ENCODE data around the gene ZFPM1.

Gene ZFPM1

DNA sequence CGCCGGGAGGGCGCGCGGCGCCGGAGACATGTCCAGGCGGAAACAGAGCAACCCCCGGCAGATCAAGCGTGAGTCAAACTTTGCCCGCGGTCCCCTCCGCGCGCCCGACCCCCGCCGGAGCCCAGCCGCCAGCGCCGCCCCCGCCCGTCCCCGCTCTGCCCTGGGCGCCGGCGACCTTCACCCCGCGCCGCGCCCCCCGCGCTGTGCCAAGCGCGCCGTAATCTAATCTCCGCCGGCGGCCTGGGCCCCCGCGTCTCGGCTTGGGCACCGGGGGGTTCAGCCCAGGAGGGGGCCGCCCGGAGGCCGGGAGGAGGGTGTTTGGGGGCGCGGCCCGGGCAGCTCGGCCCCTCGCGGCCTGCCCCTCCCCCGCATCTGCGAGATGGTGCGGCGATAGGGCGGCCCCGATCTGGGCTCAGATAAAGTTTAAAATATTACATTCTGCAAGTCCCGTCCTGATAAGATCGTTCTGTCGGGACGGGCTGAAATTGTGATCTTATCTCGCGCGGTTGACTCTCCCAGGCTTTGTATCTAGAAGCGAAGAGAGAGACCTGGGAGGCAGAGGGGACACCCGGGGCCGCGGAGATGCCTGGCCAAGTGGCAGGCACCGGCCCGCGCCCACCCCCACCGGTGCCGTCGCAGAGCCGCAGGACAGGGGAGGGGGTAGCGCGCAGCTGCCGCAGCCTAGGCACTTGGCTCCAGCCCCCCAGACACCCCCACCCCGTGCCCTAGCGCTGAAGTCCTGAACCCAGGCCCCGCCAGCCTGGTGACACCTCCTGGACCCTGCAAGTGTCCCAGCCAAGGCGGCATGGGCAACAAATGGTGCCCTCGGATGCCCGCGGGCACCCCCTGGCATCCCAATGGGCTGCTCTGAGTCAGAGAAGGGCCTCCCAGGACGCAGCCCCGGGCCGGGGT is 787 bp downstream of the ZFPM1 start:
- Histone ChIP-seq H2AFZ (ENCODE audit: low read depth, low read length) (no peak overlapping the region), H3K36me3 (ENCODE audit: insufficient read depth, low read length) (no peaks in the 10 kb centered on the region), H3K27me3 (ENCODE audit: insufficient read depth, low read length) (peaks cover 19% of the 10 kb centered on the region), H3K4me3 (ENCODE audit: low read length) (peak overlapping the region; percentile 60), H3K4me1 (ENCODE audit: insufficient read depth, low read length) (peaks cover 23% of the 10 kb centered on the region), H3K9me3 (ENCODE audit: low read length) (no peaks in the 10 kb centered on the region)

DNA sequence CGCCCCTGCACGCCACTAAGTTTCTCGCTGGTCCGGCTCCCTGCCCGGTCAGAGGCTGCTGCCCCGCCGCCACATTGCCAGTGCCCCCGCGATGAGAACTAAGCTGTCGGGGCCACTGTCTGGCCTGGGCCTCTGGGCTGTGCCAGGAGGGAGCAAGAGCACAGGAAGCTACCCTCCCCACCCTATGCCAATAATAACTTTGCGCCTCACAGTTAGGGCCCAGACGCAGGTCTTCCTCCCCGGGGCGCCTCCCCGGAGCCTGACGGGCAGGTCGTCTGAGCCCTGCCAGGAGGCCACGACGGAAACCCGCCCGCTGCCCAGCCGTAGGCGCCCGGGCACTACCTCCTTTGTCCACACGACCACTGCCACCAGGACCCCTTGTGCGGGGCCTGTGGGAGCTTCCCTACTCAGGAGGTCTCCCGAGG is 1.5 kb downstream of the ZFPM1 start:
- Histone ChIP-seq H3K4me3 (ENCODE audit: low read length) (peak overlapping the region; percentile 60), H3K4me1 (ENCODE audit: insufficient read depth, low read length) (peaks cover 23% of the 10 kb centered on the region), H2AFZ (ENCODE audit: low read depth, low read length) (no peak overlapping the region), H3K36me3 (ENCODE audit: insufficient read depth, low read length) (no peaks in the 10 kb centered on the region), H3K27me3 (ENCODE audit: insufficient read depth, low read length) (peaks cover 14% of the 10 kb centered on the region), H3K9me3 (ENCODE audit: low read length) (no peaks in the 10 kb centered on the region)

DNA sequence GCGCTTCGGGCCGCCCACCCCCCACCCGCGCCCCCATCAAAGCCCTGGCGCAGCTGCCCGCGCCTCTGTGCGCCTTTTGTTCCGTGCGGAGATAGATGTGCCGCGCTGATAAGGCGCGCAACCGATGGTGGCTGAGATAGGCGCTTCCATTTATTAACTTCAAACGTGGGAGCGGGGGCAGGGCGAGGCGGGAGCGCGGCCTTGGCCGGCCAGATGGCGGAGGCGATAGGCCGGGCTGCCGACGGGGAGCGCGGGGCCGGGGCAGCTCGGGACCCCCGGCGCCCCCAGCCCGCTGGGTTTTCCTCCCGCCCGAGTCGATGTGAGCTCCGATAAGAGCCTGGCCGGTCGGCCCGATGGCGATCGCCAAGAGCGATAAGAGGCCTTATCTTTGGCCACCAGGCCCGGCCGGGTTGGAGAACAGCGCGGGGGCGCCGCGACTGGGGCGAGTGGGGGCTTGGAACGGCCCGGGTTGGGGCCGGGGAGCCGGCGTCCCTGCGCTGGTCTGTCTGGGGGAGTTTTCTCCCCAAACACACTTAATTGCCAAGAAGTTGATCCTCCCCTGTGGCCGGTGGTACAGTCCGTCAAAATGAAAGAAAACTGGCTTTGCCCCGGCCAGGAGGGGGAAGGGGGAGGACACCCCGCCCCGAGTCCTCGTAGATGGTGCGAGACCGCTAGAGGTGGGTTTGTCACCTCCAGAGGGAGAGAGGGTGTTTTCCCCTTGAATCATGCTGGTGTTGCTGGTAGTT is 2.7 kb downstream of the ZFPM1 start:
- Histone ChIP-seq H3K9me3 (ENCODE audit: low read length) (no peaks in the 10 kb centered on the region), H3K4me1 (ENCODE audit: insufficient read depth, low read length) (peaks cover 23% of the 10 kb centered on the region), H3K27me3 (ENCODE audit: insufficient read depth, low read length) (peaks cover 5% of the 10 kb centered on the region), H2AFZ (ENCODE audit: low read depth, low read length) (peak overlapping the region; percentile 68), H3K4me3 (ENCODE audit: low read length) (peak overlapping the region; percentile 60), H3K36me3 (ENCODE audit: insufficient read depth, low read length) (no peaks in the 10 kb centered on the region)

DNA sequence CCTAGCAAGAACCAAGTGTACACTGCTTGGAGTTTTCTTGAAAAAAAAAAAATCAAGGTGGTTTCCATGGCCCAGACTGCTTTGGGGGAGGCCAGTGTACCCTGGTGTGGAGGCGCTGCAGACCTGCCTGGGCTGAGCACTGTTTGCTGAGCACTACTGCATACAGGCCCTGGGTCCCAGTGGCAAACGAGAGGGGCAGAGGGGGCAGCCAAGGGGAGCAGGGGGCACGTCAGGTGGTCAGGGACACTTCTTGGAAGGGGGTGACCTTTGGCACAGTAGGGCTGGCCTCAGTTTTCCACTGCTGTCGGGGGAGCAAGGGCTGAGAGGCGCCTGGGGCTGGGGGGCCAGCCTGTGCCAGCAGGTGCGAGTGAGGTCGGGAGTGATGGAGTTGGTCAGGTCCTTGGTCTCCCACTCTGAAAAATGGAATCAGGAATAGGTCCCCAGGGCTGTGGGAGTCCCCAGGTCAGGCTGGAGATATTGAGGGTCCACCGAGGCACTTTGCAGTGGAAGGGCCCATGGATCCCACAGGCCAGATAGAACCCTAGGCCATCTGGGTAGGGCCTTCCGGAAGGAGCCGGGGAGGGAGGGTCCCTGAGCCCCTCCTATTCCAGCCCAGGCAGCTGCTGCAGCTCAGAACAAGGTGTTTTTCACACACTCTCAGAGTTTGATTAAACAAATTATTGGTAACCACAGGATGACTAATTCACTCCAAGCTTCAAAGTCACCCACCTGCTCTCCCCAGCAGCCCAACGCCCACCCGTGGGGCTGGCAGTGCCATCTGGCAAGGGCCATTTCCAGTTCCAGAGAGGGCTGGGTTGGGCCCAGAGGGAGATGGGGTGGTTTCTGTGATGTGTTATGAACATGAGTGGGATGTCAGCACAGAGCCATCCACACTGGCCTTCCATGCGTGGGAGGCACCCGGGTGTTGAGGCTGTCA is 3.5 kb downstream of the ZFPM1 start:
- peak overlapping the region; percentile 68 for H2AFZ ChIP-seq (ENCODE audit: low read depth, low read length)
- no peaks in the 10 kb centered on the region for H3K27me3 ChIP-seq (ENCODE audit: insufficient read depth, low read length)
- no peaks in the 10 kb centered on the region for H3K36me3 ChIP-seq (ENCODE audit: insufficient read depth, low read length)
- peak overlapping the region; percentile 60 for H3K4me3 ChIP-seq (ENCODE audit: low read length)
- H3K4me1 ChIP-seq (ENCODE audit: insufficient read depth, low read length), result peaks cover 25% of the 10 kb centered on the region
- no peaks in the 10 kb centered on the region for H3K9me3 ChIP-seq (ENCODE audit: low read length)

DNA sequence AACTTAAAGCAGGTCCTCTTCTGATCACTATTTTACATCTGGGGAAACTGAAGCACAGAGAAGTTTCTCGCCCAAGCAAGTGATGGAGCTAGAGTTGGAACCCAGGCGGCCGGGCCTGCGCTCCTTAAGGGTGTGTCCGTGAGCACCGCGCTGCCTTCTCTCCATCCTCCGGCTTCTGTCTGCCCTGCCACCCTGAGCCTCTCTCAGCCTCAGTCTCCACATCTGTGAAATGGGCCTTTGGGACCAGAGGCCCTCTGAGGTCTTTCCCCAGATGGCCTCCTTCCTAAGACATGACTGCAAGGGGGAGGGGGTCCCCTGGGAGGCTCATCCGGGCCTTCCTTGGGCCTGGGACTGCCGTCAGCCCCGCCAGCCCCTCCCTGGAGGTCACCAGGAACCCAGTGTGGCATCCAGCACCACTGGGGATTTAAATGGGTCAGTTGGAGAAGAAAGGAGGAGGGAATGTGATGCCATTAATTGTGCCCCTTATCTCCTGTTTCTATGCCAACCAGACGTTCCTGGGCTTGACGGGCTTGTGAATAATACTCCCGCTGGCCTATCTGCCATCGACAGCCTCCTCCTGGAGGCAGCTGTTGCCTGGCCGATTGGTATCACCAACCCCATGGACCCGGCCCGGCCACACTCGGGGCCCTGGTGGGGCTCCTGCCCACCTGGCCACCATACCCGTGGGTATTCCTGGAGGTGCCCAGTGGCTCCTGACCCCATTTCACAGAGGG is 5.1 kb downstream of the ZFPM1 start:
- no peak overlapping the region for H3K4me3 ChIP-seq (ENCODE audit: low read length)
- H3K9me3 ChIP-seq (ENCODE audit: low read length), result no peaks in the 10 kb centered on the region
- no peak overlapping the region for H2AFZ ChIP-seq (ENCODE audit: low read depth, low read length)
- peaks cover 22% of the 10 kb centered on the region for H3K4me1 ChIP-seq (ENCODE audit: insufficient read depth, low read length)
- no peaks in the 10 kb centered on the region for H3K36me3 ChIP-seq (ENCODE audit: insufficient read depth, low read length)
- no peaks in the 10 kb centered on the region for H3K27me3 ChIP-seq (ENCODE audit: insufficient read depth, low read length)

DNA sequence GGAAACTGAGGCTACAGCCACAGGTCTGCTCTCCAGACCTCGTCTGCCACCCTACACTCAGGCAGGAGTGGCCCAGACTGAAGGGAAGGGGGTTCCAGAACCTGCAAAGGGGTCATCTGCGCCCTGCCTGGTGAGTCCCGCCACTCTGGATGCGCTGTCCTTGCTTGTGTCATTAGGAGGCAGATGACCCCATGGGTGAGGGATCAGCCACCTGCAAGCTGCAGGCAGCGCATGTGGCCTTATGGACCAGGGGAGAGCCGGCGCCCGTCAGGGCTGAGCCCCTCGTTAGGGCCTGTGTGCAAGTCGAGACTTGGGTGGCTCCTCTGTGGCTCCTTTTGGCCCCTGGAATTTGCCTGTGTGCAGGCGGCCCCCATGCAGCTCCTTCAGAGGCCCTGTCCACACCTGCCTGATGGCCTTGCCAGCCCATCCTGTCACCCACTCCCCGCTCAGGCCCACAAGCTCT is 5.7 kb downstream of the ZFPM1 start:
- H3K36me3 ChIP-seq (ENCODE audit: insufficient read depth, low read length), result no peaks in the 10 kb centered on the region
- H3K9me3 ChIP-seq (ENCODE audit: low read length), result no peaks in the 10 kb centered on the region
- H3K4me1 ChIP-seq (ENCODE audit: insufficient read depth, low read length), result peaks cover 22% of the 10 kb centered on the region

DNA sequence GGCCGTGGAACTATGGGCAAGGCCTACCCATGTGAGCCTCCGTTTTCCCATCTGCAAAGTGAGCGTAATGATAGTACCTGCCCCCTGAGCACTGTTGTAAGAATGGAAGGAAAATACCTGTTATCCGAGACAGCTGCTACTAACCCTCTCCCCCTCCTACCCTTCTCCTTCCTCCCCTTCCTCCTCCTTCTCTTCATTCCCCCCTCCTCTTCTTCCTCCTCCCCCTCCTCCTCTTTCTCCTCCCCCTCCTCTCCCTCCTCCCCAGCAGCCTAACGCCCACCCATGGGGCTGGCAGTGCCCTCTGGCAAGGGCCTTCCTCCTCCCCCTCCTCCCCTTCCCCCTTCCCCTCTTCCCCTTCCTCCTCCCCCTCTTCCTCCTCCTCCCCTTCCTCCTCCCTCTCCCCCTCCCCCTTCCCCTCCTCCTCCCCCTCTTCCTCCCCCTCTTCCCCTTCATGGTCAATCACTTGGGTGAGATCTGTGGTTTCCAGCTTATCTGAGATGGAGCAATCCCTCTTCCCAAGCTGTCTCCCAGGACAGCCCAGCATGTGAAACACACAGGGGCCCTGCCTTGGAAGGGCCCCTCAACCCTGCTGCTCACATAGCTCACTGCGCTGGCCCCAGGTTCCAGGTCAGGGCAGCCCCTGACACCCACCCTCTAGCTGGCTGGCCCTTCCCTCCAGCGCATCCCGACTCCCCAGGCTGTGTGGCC is 6.4 kb downstream of the ZFPM1 start:
- Histone ChIP-seq H3K36me3 (ENCODE audit: insufficient read depth, low read length) (no peaks in the 10 kb centered on the region), H3K4me1 (ENCODE audit: insufficient read depth, low read length) (peaks cover 18% of the 10 kb centered on the region)

More for the DNA sequence above, 5.7 kb downstream of the ZFPM1 start:
- Histone ChIP-seq H3K27me3 (ENCODE audit: insufficient read depth, low read length) (no peaks in the 10 kb centered on the region), H2AFZ (ENCODE audit: low read depth, low read length) (no peak overlapping the region), H3K4me3 (ENCODE audit: low read length) (no peak overlapping the region)

DNA sequence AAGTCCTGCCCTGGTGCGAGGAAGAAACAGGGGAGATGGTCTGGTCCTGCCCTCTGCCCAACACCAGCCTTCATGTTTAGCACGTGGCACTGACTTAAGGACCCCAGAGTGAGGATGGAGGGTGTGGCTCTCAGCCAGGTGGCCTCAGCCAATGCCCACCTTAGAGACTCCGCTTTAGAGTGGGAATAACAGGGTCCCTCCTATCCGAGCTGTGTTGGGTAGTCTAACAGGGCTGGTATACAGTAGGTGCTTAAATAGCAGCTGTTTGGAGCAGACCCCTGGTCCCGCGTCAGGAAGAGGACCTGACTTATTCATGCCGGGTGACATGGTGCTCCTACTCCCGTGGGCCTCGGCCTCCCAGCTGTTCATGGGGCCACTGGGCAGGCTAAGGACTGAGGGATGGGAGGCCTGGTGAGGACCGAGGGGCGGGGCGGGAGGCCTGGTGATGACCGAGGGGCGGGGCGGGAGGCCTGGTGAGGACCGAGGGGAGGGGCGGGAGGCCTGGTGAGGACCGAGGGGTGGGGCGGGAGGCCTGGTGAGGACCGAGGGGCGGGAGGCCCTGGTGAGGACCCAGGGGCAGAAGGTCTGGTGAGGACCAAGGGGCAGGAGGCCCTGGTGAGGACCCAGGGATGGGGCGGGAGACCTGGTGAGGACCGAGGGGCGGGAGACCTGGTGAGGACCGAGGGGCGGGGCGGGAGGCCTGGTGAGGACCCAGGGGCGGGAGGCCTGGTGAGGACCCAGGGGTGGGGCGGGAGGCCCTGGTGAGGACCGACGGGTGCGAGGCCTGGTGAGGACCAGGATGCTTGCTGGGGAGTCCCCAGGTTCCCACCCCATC is 7.6 kb downstream of the ZFPM1 start:
- no peak overlapping the region for H3K4me3 ChIP-seq (ENCODE audit: low read length)
- no peaks in the 10 kb centered on the region for H3K36me3 ChIP-seq (ENCODE audit: insufficient read depth, low read length)
- H3K27me3 ChIP-seq (ENCODE audit: insufficient read depth, low read length), result no peaks in the 10 kb centered on the region
- H3K4me1 ChIP-seq (ENCODE audit: insufficient read depth, low read length), result peaks cover 11% of the 10 kb centered on the region
- no peaks in the 10 kb centered on the region for H3K9me3 ChIP-seq (ENCODE audit: low read length)
- H2AFZ ChIP-seq (ENCODE audit: low read depth, low read length), result no peak overlapping the region

More for the DNA sequence above, 6.4 kb downstream of the ZFPM1 start:
- H2AFZ ChIP-seq (ENCODE audit: low read depth, low read length), result no peak overlapping the region
- H3K4me3 ChIP-seq (ENCODE audit: low read length), result no peak overlapping the region
- no peaks in the 10 kb centered on the region for H3K9me3 ChIP-seq (ENCODE audit: low read length)
- H3K27me3 ChIP-seq (ENCODE audit: insufficient read depth, low read length), result no peaks in the 10 kb centered on the region

DNA sequence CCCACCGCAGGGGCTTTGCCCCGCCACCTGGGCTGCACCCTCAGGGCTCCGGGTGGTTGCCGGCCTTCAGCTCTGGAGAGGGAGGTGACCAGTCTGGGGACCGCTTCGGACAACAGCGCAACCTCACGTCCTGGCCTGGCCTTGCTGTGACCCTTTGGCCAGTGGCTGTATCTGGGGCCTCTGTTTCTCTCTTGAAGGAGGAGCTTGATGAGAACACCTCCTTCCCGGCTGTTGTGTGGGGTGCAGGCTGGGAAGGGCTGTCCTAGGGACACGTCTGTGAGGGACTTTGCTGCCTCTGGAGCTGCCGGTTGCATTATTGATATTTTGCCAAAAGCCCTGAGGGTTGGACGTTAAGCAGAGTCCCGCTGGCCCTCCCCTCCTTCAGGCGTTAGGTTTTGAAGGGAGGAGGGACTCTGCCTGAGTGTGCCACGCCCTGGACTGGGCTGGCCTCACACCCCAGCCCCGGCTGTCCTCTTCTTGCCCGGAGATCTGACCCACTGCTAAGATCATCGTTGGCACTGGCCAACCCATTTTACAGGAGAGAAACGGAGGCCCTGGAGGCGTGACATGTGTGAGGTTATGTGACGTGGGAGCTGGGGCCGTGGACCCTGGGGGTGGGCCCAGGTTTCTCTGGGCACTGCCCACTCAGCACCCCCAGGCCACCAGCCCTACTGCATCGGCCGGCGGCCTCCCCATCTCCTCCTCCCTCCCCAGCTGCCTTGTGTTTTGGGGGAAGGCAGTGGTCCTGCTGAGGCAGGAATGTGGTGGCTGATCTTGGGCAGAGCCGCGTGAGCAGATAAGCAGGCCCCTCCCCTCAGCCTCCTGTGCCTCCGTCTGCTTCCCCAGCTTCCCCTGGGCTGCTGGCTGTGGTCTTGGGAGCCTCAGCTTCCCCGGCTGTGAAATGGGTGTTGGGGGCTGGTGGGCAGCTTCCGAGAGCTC is 8.5 kb downstream of the ZFPM1 start:
- H3K4me3 ChIP-seq (ENCODE audit: low read length), result no peak overlapping the region
- H3K4me1 ChIP-seq (ENCODE audit: insufficient read depth, low read length), result peaks cover 5% of the 10 kb centered on the region
- H3K27me3 ChIP-seq (ENCODE audit: insufficient read depth, low read length), result no peaks in the 10 kb centered on the region
- H2AFZ ChIP-seq (ENCODE audit: low read depth, low read length), result no peak overlapping the region
- H3K9me3 ChIP-seq (ENCODE audit: low read length), result no peaks in the 10 kb centered on the region
- no peaks in the 10 kb centered on the region for H3K36me3 ChIP-seq (ENCODE audit: insufficient read depth, low read length)

DNA sequence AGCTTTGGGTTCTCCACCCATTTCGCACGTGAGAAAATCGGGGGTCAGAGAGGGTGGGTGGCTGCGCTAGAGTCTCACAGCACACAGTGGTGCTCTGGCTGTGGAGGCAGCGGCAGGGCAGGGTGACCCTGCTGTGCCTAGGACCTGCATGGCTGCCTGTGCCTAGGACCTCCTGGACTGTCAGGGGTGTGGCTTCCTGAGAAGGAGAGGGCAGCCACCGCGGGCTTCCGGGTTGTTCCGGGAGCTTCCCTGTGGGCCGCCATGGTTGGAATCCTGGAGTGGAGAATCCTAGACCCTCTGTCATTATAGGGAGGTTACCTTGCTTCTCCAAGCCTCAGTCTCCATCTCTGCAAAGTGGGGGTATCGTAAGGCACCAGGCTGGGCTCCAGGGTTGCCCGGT is 9.3 kb downstream of the ZFPM1 start:
- Histone ChIP-seq H3K36me3 (ENCODE audit: insufficient read depth, low read length) (no peaks in the 10 kb centered on the region), H3K27me3 (ENCODE audit: insufficient read depth, low read length) (no peaks in the 10 kb centered on the region), H3K9me3 (ENCODE audit: low read length) (no peaks in the 10 kb centered on the region), H2AFZ (ENCODE audit: low read depth, low read length) (no peak overlapping the region), H3K4me1 (ENCODE audit: insufficient read depth, low read length) (peaks cover 2% of the 10 kb centered on the region), H3K4me3 (ENCODE audit: low read length) (no peak overlapping the region)
